MM.1S (cell line): ENCODE results near the gene KHDC4.

ENCODE experiments used
- CTCF ChIP-seq: fragments of 300-600 bp; sonication (generic); IDR thresholded peaks from 2 replicates; pipeline ENCODE4 v1.5.1; 2016; ENCODE audit warnings: antibody characterized with exemption, low read length, mixed read lengths
- EZH2 ChIP-seq: fragments of 300-600 bp; sonication (generic); optimal IDR thresholded peaks from 2 replicates; pipeline ENCODE3; 2017; ENCODE audit warnings: low read depth, mild to moderate bottlenecking, antibody characterized with exemption, low read length, mixed read lengths
- EZH2phosphoT487 ChIP-seq: fragments of 300-600 bp; sonication (generic); IDR thresholded peaks from 2 replicates; pipeline ENCODE4 v1.6.1; 2018; ENCODE audit warnings: antibody characterized with exemption, low read length

GRCh38 chr1:155968051-155968400 is 33.8 kb upstream of the KHDC4 start:
- TF ChIP-seq CTCF, result no peak
- no peak for TF ChIP-seq EZH2phosphoT487
- TF ChIP-seq EZH2, result no peak
